ENCODE measurements around the gene SLC4A11.
A peak's percentile ranks its signal among the peaks of the same experiment; 100 is the strongest.

SLC4A11 gene

DNA sequence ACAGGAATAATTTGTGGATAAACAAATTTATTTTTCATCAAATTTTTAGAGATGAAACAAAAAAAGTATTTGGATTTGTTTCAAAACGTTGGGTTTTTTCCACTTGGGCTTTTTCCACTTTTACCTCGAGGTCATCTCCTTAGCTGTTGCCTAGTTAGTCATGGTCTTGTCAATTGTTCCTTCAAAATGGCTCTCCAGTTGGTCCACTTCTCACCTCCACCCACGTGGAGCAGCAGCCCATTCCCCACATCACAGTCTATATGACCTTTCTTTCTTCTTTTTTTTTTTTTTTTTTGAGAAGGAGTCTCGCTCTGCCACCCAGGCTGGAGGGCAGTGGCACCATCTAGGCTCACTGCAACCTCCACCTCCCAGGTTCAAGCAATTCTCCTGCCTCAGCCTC is 6.7 kb upstream of the SLC4A11 start:
- DNase-seq = no peak

DNA sequence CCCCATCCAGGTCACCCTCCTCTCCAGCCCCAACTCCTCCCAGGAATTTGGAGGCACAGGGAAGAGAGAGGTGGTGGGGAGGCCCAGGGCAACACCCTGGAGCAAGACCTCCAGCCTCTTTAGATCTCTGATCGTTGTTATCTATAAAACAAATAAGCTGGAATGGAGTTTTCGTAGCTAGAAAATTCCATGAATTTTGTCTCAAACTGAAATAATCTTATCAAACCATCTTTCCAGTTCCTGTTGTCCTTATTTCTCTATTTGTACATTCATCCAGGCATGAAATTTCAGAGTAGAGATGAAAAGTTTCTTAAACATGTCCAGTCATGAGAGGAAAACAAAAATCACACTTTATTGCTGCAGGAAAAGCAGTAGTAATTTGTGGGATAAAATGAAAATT is 6.2 kb upstream of the SLC4A11 start:
- DNase-seq = no peak

DNA sequence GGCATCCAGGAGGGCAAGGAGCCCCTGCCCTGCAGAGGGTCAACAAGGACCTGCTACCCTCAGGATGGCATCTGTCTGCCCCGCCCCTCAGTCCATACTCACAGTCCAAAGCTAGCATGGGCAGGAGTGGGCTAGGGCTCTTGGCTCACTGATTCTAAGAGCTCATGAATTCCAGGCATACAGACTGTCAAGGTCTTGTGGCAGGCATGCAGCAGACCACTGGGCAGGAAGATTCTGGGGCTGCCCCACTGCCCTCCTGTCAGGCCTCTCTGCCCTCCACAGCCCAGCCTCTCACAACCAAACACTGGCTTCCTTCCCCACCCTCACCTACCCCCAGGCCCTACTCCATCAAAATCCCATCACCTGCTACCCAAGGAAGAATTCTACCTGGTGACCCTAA is 5.6 kb upstream of the SLC4A11 start:
- no peak for DNase-seq

DNA sequence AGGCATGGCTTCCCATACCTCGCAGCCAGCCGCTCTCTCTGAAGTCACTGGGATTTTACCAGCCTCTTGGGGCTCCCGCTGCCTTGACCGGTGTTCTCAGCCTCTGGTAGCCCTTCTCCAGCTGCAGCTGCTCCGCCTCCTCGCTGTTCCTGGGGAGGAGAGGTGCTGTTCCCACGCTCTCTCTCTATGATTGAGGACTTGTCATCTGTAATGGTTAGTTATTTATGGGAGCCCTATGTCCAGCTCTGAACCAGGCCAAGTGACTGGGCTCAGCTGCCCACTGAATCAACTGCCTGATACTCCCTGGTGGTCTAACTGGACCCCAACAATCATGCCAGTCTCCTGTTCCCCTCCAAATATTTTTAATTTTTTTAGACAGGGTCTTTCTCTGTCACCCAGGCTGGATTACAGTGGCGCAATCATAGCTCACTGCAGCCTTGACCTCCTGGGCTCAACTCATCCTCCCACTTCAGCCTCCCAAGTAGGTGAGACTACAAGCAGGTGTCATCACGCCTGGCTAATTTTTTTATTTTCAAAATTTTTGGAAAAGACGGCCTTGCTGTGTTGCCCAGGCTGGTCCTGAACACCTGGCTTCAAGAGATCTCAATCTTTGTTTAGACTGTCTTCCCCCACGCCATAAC is 4.8 kb upstream of the SLC4A11 start:
- DNase-seq = no peak

DNA sequence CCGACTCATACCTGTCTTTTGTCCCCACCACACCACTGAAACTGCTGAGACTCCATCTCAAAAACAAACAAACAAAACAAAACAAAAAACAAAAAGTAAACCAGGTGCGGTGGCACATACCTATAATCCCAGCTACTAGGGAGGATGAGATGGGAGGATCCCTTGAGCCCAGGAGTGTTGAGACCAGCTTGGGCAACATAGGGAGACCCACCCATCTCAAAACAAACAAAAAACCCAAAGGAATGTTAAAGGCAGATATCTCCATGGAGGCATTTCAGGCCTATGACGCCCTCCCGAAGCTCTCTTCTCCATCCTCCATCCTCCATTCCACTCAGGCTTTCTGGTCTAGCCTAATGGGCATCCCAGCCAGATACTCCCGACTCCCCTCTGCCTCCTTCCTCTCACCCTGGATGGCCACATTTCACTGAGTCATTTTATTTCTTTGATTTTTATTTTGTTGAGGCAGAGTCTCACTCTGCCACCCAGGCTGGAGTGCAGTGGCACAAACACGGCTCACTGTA is 3.2 kb upstream of the SLC4A11 start:
- no peak for DNase-seq

DNA sequence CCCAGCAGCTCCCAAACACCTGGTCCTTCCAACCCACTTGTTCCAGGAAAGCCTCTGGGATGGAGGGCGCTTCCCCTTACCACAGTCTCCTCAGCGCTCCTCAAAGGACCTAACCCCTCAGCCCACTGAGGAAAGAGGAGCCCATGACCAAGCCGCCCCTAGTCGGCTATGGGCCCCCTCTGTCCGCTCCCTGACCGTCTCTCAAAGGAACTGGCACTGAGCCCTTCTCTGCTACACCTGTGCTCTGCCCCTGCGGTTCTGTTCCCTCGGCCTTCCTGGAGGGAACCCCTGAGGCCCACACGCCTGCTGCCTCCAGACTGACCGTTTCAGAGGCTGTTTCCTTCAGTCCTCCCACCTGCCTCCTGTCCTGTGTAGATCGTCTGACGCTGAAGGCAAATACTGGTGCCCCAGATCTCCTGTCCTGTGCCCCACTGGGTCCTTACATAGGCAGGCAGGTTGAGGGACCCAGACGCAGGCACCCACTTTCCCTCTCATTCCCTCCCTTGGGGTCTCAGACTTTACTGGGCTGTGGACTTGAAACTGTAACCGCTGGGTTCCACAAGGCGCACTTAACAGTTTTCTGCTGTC is 1.9 kb upstream of the SLC4A11 start:
- no peak for DNase-seq

DNA sequence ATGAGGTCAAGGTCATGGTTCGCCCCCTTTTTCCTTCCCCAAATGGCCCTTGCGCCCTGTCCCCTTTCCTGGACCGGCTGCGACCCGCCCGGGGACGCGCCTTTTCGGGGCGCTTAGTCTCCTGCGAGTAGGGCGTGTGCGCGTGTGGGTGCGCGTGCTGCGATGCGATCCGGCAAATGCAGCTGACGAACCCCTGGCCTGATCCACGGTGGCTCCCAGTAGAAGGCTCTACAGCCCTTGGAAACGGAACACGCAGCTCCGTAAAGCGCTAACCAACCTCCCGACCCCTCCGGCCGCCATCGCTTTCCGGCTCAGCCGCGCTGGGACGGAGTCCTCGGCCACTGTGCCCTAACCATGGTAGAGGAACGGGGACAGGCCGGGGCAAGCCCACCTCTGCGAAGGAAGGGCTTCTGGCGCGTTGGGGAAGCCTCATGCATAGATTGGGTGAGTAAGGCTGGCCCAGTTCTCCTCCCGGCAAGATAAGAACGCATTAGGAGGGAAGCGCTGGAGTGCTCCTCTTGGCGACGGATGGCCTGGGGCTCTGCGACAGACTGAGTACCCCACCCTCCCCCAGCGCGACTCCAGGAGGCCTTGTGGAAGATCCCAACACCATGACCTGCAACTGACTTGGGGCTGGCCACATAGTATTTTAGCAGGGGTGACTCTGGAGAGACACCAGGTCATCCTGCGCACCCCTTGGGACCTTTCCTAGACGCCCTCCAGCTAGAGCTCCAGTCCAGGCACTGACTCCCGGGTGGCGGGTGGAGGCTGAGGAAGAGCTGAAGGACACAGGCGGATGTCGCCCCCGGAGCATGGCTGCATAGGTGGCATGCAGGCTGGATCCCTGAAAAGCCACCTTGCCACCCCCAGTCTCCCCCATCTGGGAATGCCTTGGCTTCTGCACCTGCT is 1.1 kb upstream of the SLC4A11 start:
- no peak for DNase-seq

DNA sequence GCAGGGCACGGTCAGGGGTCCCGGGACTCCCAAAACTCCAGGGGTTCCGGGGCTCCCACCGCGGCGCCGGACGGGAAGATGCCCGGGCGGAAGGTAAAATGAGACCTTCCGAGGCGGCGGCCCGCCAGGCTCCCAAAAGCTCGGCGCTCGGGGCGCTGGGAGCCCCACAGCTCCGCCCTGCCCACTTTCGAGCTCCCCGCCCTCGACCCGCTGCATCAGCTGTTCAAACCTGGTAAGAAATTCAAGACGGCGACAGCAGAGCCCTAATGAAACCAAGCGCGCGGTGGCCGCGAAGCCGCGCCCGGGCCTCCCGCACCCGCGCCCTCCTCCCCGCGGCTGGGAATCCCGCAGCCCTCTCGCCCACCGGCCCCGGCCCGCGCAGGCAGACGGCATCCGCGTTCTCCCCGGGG is 369 bp downstream of the SLC4A11 start:
- DNase-seq = peak; percentile 40

DNA sequence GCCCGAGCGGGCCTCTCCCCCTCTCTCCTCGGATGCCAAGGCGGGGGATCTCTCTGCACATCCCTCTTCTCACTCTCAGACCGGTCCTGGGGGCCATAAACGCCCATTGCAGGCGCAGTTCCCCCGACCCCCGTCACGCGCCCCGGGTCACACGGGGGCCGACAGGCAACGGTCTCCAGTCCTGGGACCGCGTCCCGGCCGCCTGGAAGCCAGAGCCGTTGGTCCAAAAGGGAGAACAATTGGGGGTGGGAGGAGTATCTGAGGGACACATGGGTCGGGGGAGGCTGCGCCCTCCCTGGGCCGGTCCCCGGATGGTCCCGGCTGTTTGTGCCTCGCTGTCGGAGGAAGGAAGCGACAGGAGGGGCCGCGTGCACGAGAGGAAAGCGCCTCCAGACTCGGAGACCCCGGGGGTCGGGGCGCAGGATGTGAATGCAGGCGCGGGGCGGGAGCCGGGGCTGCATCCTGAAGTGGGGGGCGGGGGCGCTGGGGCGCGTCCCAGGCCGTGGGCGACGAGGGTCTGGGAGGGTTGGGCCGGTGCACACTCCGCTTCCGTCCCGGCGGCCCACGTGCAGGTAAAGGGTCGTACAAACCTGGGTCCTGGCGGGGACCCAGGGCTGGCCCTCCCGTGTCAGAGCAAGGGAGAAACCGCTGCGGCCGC is 903 bp downstream of the SLC4A11 start:
- DNase-seq = no peak

DNA sequence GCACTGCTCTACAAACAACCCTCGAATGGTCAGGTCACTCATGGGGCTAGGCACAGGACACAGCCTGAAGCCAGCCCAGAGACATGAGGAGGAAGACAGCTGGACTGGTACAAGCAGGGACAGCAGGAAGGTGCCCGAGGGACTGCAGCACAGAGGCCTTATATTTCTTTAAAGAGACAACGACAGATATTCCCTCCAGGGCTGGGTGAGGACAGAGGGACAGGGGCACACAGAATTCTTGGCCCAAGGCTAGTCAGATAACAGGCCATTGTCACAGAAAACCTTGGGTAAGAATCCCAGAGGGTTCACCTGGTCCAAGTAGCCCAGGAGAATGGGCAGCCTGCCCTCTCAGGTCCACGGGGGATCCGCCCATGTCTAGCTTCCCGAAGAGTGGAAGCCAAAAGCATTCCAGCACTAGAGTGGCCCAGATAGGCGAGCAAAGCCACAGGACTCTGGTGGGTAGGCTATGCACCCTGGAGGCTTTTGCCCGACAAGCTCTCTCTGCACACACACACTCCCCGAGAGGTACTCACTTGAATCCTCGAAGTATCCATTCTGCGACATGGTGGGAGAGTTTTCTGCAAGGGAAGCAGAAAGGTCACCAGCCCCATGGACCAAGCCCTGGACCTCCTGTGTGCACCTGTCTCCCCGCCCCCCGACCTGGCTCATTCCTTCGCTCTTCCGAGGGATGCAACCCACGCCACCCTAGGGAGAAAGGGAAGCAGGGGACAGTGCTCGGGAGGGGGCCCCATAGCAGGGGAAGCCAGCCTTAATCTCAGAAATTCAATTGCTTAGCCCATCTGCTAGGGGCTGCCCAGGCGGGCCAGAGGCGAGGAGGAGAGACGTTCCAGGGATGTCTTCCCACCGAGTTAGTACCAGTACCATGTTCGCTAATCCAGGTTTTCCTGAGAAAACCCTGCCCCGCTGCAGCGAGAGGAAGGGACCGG is 1.7 kb downstream of the SLC4A11 start:
- no peak for DNase-seq

DNA sequence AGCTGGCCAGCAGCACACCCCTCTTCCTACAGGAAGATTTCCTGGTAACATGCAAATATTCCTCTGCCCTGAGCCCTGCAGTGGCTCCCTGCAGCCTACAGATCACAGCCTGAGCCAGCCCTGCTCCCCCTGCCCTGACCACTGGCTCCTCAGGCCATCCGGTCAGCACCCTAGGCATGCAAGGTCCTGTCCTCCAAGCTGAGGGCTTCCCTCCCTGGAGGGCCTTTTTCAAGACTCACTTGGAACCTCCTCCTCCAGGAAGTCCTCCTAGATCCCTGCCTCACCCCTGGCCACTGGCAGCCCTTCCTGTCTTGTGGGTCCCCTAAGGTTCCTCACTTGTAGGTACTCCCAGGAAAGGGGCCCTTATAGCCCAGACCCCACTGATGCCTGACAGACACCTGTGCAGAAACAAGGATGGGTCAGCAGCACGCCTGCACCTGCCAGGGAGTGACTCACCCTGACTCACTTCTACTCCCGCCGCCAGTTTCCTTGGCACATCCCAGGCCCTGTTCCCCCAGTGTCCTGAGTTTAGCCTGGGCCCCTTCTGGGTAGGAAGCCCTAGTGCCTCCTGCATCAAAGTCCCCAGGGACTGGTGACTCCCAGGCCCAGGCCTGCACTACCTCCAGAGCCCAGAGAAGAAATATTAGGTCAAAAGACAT is 3.2 kb downstream of the SLC4A11 start:
- no peak for DNase-seq

DNA sequence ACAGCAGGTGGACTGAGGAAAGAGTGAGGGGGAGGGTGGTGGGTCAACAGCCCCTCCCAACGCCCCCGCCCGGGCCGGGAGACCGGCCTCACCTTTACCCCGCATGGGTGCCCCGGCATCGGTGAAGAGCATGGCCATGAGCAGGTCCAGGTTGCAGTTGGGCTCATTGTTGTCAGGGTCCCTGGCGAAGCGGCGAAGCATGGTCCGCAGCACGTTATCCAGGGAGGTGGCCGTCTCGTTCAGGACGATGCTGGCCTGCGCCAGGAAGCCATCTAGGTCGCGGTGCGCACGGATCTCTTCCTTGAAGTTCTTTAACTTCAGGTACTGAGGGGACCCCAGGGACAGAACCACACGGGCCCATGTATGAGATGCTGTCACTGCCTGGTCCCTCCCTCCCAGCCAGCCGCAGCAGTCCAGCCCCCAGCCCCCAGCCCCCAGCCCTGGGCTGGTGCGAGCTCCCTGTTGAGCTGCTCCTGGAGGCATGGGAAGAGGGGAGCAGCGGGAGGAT is 4.9 kb downstream of the SLC4A11 start:
- DNase-seq = no peak

DNA sequence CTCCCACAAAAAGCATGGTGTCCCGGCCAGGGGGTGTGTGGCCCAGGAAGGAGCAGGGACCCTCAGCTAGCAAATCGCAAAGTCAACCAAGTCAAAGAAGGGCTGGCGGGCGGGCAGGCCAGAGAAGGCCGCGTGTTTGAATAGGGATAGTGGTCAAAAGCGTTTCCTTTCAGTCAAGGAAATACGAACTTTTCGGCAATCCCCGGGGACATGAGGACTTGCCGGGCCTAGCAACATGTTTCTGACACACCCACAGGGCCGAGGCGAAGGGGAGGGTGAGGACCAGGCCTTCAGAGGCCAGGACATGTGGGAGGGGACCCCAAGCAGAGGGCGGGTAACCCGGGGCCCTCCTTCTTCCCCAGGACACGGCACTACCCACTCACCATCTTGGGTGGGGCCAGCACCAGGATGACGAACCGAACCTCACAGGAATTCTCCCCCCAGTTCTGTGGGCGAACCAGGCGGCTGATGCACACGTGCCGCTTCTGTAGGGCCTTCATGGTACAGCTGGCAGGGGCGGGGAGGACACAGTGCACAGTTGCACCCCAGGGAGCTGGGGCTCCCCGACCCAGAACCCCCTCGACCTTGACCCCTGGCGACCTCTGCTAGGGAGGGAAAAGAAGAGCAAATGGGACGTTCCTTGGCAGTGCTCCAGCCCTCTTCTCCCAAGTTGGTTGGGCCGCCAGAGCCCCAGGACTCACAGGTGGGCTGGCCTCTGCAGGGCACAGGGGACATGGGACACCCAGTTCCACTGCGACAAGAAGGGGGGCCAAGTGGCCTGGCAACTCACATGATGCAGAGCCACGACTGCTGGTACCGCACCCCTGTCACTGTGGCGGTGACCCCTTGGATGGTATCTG is 5.6 kb downstream of the SLC4A11 start:
- no peak for DNase-seq

DNA sequence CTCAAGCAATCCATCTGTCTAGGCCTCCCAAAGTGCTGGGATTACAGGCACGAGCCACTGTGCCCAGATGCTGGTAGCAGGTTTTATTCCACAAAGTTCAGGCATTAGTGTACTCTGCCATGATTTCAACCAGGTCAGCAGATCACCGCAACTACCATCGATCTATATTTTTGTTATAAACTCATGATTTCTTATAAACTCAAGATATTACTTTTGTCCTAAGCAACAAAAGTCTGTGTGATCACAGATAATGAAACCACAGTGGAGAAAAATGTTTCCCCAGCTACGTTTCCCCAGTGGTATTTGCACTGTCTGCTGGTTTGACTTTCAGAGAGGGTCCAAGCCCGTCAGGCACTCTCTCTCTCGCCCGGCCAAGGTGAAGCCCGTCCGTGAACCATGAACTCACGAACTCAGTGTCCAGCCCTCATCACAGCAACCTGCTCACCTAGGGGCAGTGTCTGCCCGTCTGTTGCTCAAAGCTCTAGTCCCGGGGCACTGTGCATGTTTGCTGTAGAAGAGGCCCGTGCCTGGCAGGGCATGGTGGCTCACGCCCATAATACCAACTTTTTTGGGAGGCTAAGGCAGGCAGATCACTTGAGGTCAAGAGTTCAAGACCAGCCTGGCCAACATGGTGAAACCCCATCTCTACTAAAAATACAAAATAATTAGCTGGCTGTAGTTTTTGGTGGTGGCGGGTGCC is 7.0 kb downstream of the SLC4A11 start:
- no peak for DNase-seq

DNA sequence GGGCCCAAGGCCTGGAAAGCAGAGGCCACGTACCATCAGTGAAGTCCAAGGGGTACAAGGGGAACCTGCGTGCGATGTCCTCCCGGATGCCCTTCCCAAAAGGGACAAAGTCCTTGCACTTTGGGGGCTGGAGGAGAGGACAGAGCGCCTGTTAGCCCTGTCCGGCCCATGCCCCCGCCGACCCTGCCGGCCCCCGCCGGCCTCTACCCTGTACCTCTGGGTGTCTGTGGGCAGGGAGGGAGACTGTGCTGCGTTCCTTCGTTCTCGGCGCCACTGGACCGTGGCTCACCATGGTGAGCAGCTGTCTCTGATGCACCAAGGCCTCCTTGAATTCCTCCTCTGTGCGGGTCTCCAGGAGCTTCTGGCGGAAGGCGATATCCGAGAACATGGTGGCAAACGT is 7.9 kb downstream of the SLC4A11 start:
- no peak for DNase-seq

DNA sequence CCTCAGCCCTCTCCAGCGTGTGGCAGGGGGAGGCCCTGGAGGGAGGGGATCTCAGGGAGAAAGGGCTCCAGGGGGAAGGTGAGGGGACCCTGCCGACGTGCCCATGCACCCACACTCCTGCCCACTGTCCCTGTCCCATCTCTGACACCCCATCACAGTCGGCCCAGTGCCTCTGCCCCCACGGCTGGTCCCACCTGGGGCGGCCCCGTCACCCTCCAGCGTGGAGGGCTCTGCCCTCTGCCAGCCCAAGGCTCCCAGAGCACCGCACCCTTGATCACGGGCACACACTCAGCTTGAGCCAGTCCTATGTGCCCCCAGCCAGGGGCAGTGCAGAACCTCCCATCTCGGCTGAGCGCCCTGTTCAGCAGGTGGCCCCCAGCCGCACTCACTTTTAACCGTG is 9.2 kb downstream of the SLC4A11 start:
- DNase-seq = no peak

DNA sequence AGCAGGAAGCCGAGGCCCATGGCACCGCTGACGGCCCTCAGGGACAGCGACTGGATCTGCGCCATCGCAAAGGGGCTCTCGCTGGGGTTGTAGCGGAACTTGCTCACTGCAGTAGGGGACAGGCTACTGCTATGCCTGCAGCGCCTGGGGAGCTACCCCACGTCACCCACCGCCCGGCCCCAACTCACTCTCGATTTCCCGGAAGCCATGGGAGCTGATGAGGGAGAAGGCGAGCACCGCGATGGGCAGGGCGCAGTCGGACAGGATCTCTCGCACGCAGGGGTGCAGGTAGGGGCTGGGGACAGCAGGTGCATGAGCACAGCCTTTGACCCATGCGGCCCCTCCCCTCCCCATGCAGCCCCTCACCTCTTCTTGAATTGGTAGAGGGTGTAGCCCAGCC is 9.8 kb downstream of the SLC4A11 start:
- DNase-seq = no peak

DNA sequence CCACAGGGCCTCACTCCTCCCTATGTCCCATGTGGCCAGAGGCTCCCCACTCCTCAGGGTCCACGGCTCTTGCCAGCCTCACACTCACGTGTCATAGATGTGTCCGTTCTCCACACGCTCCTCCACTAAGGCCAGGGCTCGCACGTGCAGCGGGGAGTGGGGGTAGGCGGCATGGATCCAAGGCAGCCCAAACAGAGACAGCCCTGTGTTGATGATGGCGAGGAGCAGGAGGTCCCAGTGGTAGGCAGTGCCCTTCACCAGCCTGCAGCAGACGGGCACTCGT is 10.3 kb downstream of the SLC4A11 start:
- no peak for DNase-seq

DNA sequence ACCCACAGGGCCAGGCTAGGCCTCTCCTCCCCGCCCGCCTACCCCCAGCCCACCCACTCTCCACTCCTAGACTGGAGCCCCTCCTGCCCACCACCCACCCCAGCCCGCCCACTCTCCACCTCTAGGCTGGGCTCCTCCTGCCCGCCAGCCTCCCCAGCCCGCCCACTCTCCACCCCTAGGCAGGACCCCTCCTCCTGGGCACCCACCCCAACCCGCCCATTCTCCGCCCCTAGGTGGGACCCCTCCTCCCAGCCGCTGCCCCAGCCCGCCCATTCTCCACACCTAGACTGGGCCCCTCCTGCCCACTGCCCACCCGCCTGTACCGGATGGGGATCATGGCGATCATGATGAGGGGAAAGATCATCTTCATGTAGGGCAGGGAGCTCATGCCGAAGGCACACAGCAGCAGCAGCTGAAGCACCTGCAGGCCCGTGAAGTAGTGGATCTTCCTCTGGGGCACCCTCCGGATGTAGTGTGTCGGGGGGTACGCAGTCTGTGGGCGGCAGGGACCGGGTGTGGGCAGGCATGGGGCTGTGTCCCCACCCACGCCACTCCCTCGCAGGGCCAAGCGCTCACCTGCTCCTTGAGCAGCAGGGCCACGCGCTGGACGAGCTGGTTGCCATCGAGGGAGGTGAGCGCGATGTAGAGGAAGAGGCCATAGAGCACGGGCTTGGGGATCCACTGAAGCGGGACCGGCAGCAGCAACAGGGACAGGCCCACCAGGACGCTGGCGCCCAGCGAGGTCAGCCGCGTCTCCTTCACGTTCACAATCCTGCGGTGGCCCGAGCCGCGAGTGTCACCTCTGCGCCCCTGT is 10.8 kb downstream of the SLC4A11 start:
- DNase-seq = no peak
